T47D (cell line): ENCODE results near the gene YDJC.
"Not testable (repeated sequence)": the region's sequence is repeated elsewhere in the genome, so short reads cannot be mapped to it uniquely, and the experiment has no call there.

Experiments
- DNase-seq, 2 experiments: peaks; one replicate each; pipeline versions ENCODE4 v3.0.0 to v3.0.0-alpha.2; 2011 to 2012; ENCODE audit warnings: low read depth in 1 of 2, low spot score in 1 of 2
- JUND ChIP-seq: IDR thresholded peaks from 2 replicates; pipeline ENCODE4 v1.6.1; 2012; ENCODE audit warnings: low read depth
- in situ Hi-C: cut with HindIII; loops from 2 replicates; pipeline ENCODE4 v1.10.0; 2016; ENCODE audit warnings: low sequenced_read_pairs, low pct_unique_long_range_greater_than_20kb

YDJC gene

GRCh38 chr22:21622919-21623647, 6.7 kb downstream of the YDJC start:
- no peak for DNase-seq
- in situ Hi-C loops: no loop called here
- no peak for TF ChIP-seq JUND

- no peak for DNase-seq
- no peak for TF ChIP-seq JUND
- in situ Hi-C loops: no loop called here
These were observed 7.6 kb downstream of the YDJC start for GRCh38 chr22:21622011-21622918.

GRCh38 chr22:21621025-21621424, 8.8 kb downstream of the YDJC start:
- in situ Hi-C loops: no loop called here
- TF ChIP-seq JUND: no peak
- DNase-seq: no peak

GRCh38 chr22:21617337-21617736, 12.5 kb downstream of the YDJC start:
- DNase-seq, in situ Hi-C loops: not testable (repeated sequence)

- no peak for TF ChIP-seq JUND
- in situ Hi-C loops: no loop called here
- DNase-seq: no peak
These were observed 14.1 kb downstream of the YDJC start for GRCh38 chr22:21615731-21616130.

GRCh38 chr22:21613553-21614233, 16.1 kb downstream of the YDJC start:
- no peak for TF ChIP-seq JUND
- in situ Hi-C loops: no loop called here
- DNase-seq: no peak

- DNase-seq: no peak
- in situ Hi-C loops: no loop called here
- no peak for TF ChIP-seq JUND
These were observed 17.0 kb downstream of the YDJC start for GRCh38 chr22:21612858-21613257.

- no peak for DNase-seq
- TF ChIP-seq JUND: no peak
- in situ Hi-C loops: no loop called here
These were observed 18.4 kb downstream of the YDJC start for GRCh38 chr22:21611210-21611977.

GRCh38 chr22:21609556-21610157, 20.2 kb downstream of the YDJC start:
- DNase-seq, in situ Hi-C loops: not testable (repeated sequence)

GRCh38 chr22:21606775-21607174, 23.0 kb downstream of the YDJC start:
- in situ Hi-C loops: no loop called here
- no peak for TF ChIP-seq JUND
- no peak for DNase-seq

GRCh38 chr22:21605887-21606564, 23.8 kb downstream of the YDJC start:
- DNase-seq: no peak
- no peak for TF ChIP-seq JUND
- in situ Hi-C loops: no loop called here
